Stimulated activated CD4-positive, alpha-beta T cell treated with anti-CD3 and anti-CD28 coated beads, TNF-alpha, amount 100 ng/mL, for 24 hours (primary cell): Measurements from ENCODE around the gene CENPF.
"Not testable (repeated sequence)": the region's sequence is repeated elsewhere in the genome, so short reads cannot be mapped to it uniquely, and the experiment has no call there.

Experiments used
- DNase-seq, 3 experiments: peaks; one replicate each; pipeline ENCODE4 v3.0.0-alpha.2; 2020; ENCODE audit warnings: low read depth in 3 of 3

CENPF gene, protein sequence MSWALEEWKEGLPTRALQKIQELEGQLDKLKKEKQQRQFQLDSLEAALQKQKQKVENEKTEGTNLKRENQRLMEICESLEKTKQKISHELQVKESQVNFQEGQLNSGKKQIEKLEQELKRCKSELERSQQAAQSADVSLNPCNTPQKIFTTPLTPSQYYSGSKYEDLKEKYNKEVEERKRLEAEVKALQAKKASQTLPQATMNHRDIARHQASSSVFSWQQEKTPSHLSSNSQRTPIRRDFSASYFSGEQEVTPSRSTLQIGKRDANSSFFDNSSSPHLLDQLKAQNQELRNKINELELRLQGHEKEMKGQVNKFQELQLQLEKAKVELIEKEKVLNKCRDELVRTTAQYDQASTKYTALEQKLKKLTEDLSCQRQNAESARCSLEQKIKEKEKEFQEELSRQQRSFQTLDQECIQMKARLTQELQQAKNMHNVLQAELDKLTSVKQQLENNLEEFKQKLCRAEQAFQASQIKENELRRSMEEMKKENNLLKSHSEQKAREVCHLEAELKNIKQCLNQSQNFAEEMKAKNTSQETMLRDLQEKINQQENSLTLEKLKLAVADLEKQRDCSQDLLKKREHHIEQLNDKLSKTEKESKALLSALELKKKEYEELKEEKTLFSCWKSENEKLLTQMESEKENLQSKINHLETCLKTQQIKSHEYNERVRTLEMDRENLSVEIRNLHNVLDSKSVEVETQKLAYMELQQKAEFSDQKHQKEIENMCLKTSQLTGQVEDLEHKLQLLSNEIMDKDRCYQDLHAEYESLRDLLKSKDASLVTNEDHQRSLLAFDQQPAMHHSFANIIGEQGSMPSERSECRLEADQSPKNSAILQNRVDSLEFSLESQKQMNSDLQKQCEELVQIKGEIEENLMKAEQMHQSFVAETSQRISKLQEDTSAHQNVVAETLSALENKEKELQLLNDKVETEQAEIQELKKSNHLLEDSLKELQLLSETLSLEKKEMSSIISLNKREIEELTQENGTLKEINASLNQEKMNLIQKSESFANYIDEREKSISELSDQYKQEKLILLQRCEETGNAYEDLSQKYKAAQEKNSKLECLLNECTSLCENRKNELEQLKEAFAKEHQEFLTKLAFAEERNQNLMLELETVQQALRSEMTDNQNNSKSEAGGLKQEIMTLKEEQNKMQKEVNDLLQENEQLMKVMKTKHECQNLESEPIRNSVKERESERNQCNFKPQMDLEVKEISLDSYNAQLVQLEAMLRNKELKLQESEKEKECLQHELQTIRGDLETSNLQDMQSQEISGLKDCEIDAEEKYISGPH (N-terminal part only)

GRCh38 chr1:214602764-214603657 is at the start of gene CENPF:
Gene CENPF (plus strand): TSS chr1:214603195. CDS start chr1:214613755, 10,560 bp downstream.
- DNase-seq = peak; percentile 77 to 90 (median 90)

GRCh38 chr1:214557952-214558735 is 44.9 kb upstream of the CENPF start:
- no peak for DNase-seq

DNA sequence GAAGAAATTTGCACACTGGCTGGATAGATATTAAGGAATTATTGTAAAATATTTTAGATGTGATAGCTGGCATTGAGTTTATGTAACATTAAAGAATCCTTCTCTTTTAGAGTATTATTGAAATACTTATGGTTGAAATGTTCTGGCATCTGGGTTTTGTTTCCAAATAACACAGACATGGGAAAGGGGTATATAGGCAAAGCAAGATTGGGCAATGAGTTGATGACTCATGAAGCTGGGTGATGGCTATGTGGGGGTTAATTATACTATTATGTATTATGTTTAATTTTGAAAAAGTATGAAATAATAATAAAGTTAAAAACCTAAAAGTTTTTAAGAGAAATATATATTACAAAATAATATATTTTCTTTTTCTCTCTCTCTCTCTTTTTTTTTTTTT is 39.1 kb upstream of the CENPF start:
- no peak for DNase-seq

- DNase-seq = no peak
Measured at GRCh38 chr1:214565310-214565709, 37.7 kb upstream of the CENPF start.

GRCh38 chr1:214566158-214567104 is 36.6 kb upstream of the CENPF start:
- DNase-seq = peak in 1 of 3 experiments; percentile 18

- no peak for DNase-seq
Measured at GRCh38 chr1:214567481-214567980, 35.5 kb upstream of the CENPF start.

DNA sequence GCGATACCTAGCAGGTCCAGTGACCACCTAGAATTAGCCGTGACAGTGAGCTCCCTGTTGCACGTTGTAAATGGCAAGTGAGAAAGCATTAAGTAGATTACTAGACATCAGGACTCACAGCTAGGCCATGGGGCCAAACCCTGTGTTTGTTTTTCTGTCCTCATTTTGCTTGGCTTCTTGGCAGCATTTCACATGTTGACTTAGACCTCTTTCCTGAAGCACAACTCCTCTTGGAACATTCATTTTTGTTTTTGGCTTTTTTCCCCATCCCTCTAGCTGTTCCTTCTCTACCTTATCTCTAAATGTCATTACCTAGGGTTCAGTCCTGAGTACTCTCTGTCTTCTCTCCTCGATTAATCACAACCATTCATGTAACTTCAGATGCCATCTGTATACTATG is 34.7 kb upstream of the CENPF start:
- DNase-seq = no peak

- DNase-seq = no peak
Measured at GRCh38 chr1:214569357-214570004, 33.5 kb upstream of the CENPF start.

GRCh38 chr1:214570442-214570841 is 32.6 kb upstream of the CENPF start:
- no peak for DNase-seq

GRCh38 chr1:214571281-214571680 is 31.7 kb upstream of the CENPF start:
- DNase-seq = no peak

DNA sequence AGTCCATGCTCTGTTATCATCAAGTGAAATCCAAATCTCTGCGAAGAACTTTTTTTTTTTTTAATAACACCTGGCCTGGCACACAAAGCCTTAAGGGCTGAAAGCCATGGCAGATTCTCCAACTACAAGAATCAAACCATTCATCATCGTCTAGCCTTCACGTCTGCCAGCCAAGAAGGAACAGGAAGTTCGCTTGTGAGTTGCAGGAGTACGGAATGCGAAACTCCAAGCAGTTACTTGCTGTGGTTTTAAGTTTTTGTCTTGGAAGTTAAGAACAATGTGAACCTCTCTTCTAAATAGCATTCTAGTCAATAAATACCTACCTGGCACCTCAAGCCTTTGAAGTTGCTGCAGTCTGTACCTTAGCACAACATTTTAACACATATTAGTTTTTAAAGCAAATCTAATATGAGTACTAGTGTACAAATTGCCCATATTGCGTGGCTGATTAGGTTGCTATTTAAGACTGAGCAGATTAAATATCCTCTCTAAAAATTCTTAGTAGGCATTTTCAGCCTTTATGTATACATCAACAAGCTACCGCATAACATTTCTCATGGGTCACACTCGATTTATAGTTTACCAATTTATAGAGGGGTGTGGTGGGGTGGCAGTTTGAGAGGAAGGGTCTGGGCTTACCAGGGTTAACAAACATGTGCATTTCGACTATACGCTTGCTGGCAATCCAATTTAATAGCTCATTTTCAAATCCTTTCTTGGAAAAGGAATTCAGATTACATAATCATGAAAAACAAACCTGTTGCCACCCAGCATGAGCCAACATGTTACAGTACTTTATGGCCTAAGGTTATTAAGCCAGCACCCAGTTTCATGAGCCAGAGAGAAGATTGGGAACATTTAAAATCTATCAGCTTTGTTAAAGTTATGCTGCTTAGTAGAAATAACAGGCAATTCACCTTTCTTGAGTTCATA is 29.3 kb upstream of the CENPF start:
- DNase-seq = no peak

- no peak for DNase-seq
Measured at GRCh38 chr1:214574598-214575411, 28.2 kb upstream of the CENPF start.

GRCh38 chr1:214576120-214576519 is 26.9 kb upstream of the CENPF start:
- not testable (repeated sequence) for DNase-seq

DNA sequence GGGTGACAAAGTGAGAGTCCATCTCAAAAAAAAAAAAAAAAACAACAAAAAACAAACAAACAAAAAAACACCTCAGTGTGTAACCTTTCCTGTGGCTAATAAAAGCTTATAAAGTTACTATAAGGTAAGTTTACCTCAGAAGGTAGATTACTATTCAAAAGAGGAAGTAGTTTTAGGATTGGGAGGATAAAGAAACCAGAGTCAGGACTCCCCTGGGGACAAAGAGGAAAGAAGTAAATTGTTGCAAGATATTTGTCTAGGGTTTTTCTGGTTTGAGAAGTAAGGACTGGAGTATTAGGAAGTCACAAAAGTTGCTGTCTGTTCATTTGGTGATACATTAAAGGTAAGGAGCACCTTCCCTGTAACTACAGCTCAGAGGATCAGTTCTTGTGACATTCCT is 23.8 kb upstream of the CENPF start:
- DNase-seq = no peak

- DNase-seq = no peak
Measured at GRCh38 chr1:214581785-214582184, 21.2 kb upstream of the CENPF start.

GRCh38 chr1:214582289-214582891 is 20.6 kb upstream of the CENPF start:
- no peak for DNase-seq
